Stimulated activated effector memory CD8-positive, alpha-beta T cell treated with anti-CD3 and anti-CD28 coated beads, Interleukin-12 subunit alpha, Interleukin-12 subunit beta, amount 100 ng/mL, for 72 hours (primary cell): ENCODE results near the gene DAG1.

ENCODE experiments used
- ATAC-seq: fragments of 150-1000 bp; cut with Tn5 transposase; 2 replicates; pipeline ENCODE4 v1.10.0; 2021
- DNase-seq, 2 donors: peaks; one replicate each; pipeline ENCODE4 v3.0.0; 2021 to 2022; ENCODE audit warnings: low spot score in 2 of 2
- H3K27ac Mint-ChIP-seq: one replicate; pipeline ENCODE4 v1.8.0; 2022; ENCODE audit warnings: mild to moderate bottlenecking, mixed read lengths
- H3K36me3 Mint-ChIP-seq: one replicate; pipeline ENCODE4 v1.8.0; 2022; ENCODE audit warnings: mild to moderate bottlenecking, mixed read lengths
- H3K4me1 Mint-ChIP-seq: one replicate; pipeline ENCODE4 v1.8.0; 2022; ENCODE audit warnings: mixed read lengths
- H3K4me3 Mint-ChIP-seq: one replicate; pipeline ENCODE4 v1.8.0; 2022; ENCODE audit warnings: mild to moderate bottlenecking, mixed read lengths
- H3K9me3 Mint-ChIP-seq: one replicate; pipeline ENCODE4 v1.8.0; 2022; ENCODE audit warnings: mixed read lengths

Gene DAG1

GRCh38 chr3:49519916-49520385, 49.9 kb downstream of the DAG1 start:
- H3K4me1 Mint-ChIP-seq, result peaks cover 17% of the 10 kb centered on the region
- H3K36me3 Mint-ChIP-seq, result peaks cover 21% of the 10 kb centered on the region
- H3K9me3 Mint-ChIP-seq, result no peaks in the 10 kb centered on the region
- DNase-seq, result no peak
- peak overlapping the region; percentile 60 for H3K27ac Mint-ChIP-seq
- ATAC-seq, result no peak
- no peak overlapping the region for H3K4me3 Mint-ChIP-seq

- ATAC-seq (no peak), DNase-seq (no peak)
- H3K27ac Mint-ChIP-seq, result peak overlapping the region; percentile 29
- peaks cover 9% of the 10 kb centered on the region for H3K4me1 Mint-ChIP-seq
- no peaks in the 10 kb centered on the region for H3K9me3 Mint-ChIP-seq
- H3K4me3 Mint-ChIP-seq, result no peak overlapping the region
- peaks cover 5% of the 10 kb centered on the region for H3K36me3 Mint-ChIP-seq
Measured at GRCh38 chr3:49523756-49524747, 54.0 kb downstream of the DAG1 start.

- Mint-ChIP-seq H3K4me3 (no peak overlapping the region), H3K27ac (peak overlapping the region; percentile 79), H3K4me1 (peaks cover 17% of the 10 kb centered on the region), H3K9me3 (no peaks in the 10 kb centered on the region), H3K36me3 (peaks cover 46% of the 10 kb centered on the region)
- no peak for DNase-seq
- peak; percentile 82 for ATAC-seq
Measured at GRCh38 chr3:49529567-49529966, 59.5 kb downstream of the DAG1 start.

- H3K9me3 Mint-ChIP-seq, result no peaks in the 10 kb centered on the region
- no peak overlapping the region for H3K4me3 Mint-ChIP-seq
- no peak for DNase-seq
- peaks cover 17% of the 10 kb centered on the region for H3K4me1 Mint-ChIP-seq
- H3K27ac Mint-ChIP-seq, result peak overlapping the region; percentile 79
- no peak for ATAC-seq
- H3K36me3 Mint-ChIP-seq, result peaks cover 42% of the 10 kb centered on the region
Measured at GRCh38 chr3:49530231-49530630, 60.2 kb downstream of the DAG1 start.

- Mint-ChIP-seq H3K36me3 (peaks cover 40% of the 10 kb centered on the region), H3K27ac (no peak overlapping the region), H3K9me3 (no peaks in the 10 kb centered on the region), H3K4me1 (peaks cover 17% of the 10 kb centered on the region), H3K4me3 (no peak overlapping the region)
- ATAC-seq (no peak), DNase-seq (no peak)
Measured at GRCh38 chr3:49530701-49531100, 60.6 kb downstream of the DAG1 start.

- no peak for DNase-seq
- no peak for ATAC-seq
- Mint-ChIP-seq H3K36me3 (peaks cover 40% of the 10 kb centered on the region), H3K4me3 (no peak overlapping the region), H3K9me3 (no peaks in the 10 kb centered on the region), H3K27ac (no peak overlapping the region), H3K4me1 (peaks cover 17% of the 10 kb centered on the region)
Measured at GRCh38 chr3:49531218-49531617, 61.2 kb downstream of the DAG1 start.

- no peak for ATAC-seq
Measured at GRCh38 chr3:49531715-49532114, 61.6 kb downstream of the DAG1 start.

GRCh38 chr3:49533031-49533430, 63.0 kb downstream of the DAG1 start:
- H3K27ac Mint-ChIP-seq, result no peak overlapping the region
- DNase-seq (no peak), ATAC-seq (no peak)
- no peaks in the 10 kb centered on the region for H3K9me3 Mint-ChIP-seq
- H3K4me3 Mint-ChIP-seq, result no peak overlapping the region
- H3K4me1 Mint-ChIP-seq, result peaks cover 17% of the 10 kb centered on the region
- H3K36me3 Mint-ChIP-seq, result peaks cover 40% of the 10 kb centered on the region

More at GRCh38 chr3:49531715-49532114, 61.6 kb downstream of the DAG1 start:
- Mint-ChIP-seq H3K27ac (peak overlapping the region; percentile 43), H3K9me3 (no peaks in the 10 kb centered on the region), H3K36me3 (peaks cover 40% of the 10 kb centered on the region), H3K4me3 (no peak overlapping the region), H3K4me1 (peaks cover 17% of the 10 kb centered on the region)
- DNase-seq, result no peak

GRCh38 chr3:49533786-49534519, 63.9 kb downstream of the DAG1 start:
- H3K27ac Mint-ChIP-seq, result no peak overlapping the region
- no peak overlapping the region for H3K4me3 Mint-ChIP-seq
- DNase-seq (no peak), ATAC-seq (no peak)
- peaks cover 40% of the 10 kb centered on the region for H3K36me3 Mint-ChIP-seq
- H3K9me3 Mint-ChIP-seq, result no peaks in the 10 kb centered on the region
- peaks cover 17% of the 10 kb centered on the region for H3K4me1 Mint-ChIP-seq

GRCh38 chr3:49534581-49535441, 64.7 kb downstream of the DAG1 start:
- ATAC-seq (no peak), DNase-seq (no peak)
- Mint-ChIP-seq H3K9me3 (no peaks in the 10 kb centered on the region), H3K27ac (no peak overlapping the region), H3K4me1 (peaks cover 16% of the 10 kb centered on the region), H3K36me3 (peaks cover 40% of the 10 kb centered on the region), H3K4me3 (no peak overlapping the region)

GRCh38 chr3:49535971-49536874, 66.2 kb downstream of the DAG1 start:
- Mint-ChIP-seq H3K4me3 (no peak overlapping the region), H3K36me3 (peaks cover 26% of the 10 kb centered on the region), H3K27ac (no peak overlapping the region), H3K4me1 (peaks cover 16% of the 10 kb centered on the region), H3K9me3 (no peaks in the 10 kb centered on the region)
- ATAC-seq (no peak), DNase-seq (no peak)

GRCh38 chr3:49536875-49537533, 66.9 kb downstream of the DAG1 start:
- H3K4me3 Mint-ChIP-seq, result no peak overlapping the region
- no peaks in the 10 kb centered on the region for H3K9me3 Mint-ChIP-seq
- H3K27ac Mint-ChIP-seq, result no peak overlapping the region
- ATAC-seq (no peak), DNase-seq (no peak)
- peaks cover 11% of the 10 kb centered on the region for H3K4me1 Mint-ChIP-seq
- H3K36me3 Mint-ChIP-seq, result peaks cover 21% of the 10 kb centered on the region

GRCh38 chr3:49539659-49540560, 69.8 kb downstream of the DAG1 start:
- DNase-seq (peak; percentile 99), ATAC-seq (peak; percentile 88)
- Mint-ChIP-seq H3K4me3 (peak overlapping the region; percentile 71), H3K36me3 (peaks cover 6% of the 10 kb centered on the region), H3K27ac (peak overlapping the region; percentile 17), H3K9me3 (no peaks in the 10 kb centered on the region), H3K4me1 (peaks cover 11% of the 10 kb centered on the region)
